ENCODE results near the gene KASH5. TPM values are rescaled to one million over a fixed set of nuclear protein-coding genes. Genes with fewer than 3 reads are reported as not detected.
A peak's percentile ranks its signal among the peaks of the same experiment; 100 is the strongest.

KASH5 gene
- total and polyA plus RNA-seq, 2 of the 8 experiments (the other 6 are each of a cell fraction or from before 2014, with no cell fraction given), result 0.05 to 0.19 TPM

DNA sequence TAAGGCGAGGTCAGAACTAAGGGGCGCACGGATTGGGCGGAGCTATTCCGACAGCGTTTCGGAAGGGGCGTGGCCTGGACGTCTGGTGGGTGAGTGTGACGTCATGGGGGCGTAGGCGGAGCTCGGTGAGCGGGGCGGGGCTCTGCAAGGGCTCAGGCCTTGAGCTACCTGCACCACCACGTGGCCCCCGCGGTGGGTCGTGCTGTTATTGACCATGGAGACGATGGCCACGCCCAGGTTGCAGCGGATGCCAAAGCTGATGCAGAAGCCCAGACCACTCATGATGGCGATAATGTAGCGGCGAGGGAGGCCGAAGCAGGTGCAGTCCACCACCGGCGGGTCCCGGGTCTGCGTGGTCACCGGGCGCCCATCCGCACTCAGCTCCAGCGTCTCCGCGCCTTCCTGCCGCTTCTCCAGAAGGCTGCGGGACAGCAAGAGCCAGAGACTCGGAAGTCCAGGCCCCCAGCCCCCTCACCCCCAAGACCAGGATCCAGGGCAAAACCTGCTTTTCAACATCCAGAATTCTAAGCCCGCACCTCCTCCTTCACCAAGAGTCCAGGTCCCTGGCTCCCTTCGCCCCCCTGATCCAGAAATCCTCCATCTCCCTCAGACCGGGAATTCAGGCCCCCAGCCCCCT lies 48.5 kb downstream of the KASH5 start:
- H3K4me1 ChIP-seq (replicated peaks in 1 of 4; ENCODE audit: control insufficient read depth in 3 of 4, insufficient read depth in 4 of 4, low read length in 3 of 4), result peaks cover 0 to 16% (median 12%) of the 10 kb centered on the region in 4 experiments; a peak in 5 of 7 replicates
- H3K79me1 ChIP-seq (ENCODE audit: low read depth, low read length), result no peaks in the 10 kb centered on the region
- H3K4ac ChIP-seq (replicated peaks; ENCODE audit: insufficient read length, low read depth, low read length), result no peak overlapping the region
- 0 out of 2 replicates have a peak overlapping the region, but pooled peaks have one; percentile 6 for H2BK12ac ChIP-seq (ENCODE audit: low read depth, low read length)
- H3K79me2 ChIP-seq (ENCODE audit: control insufficient read depth in 1 of 2, insufficient read depth in 2 of 2, low read length in 2 of 2), result no peaks in the 10 kb centered on the region
- peak overlapping the region; percentile 52 to 80 for H3K4me2 ChIP-seq (ENCODE audit: insufficient read depth in 1 of 2, low read depth in 2 of 2, low read length in 2 of 2)
- H2AFZ ChIP-seq (ENCODE audit: low read length), result peak overlapping the region; percentile 84; the same call in 1 of the 2 replicates
- no peak overlapping the region for H2AK5ac ChIP-seq (ENCODE audit: low read depth, low read length)
- ChIA-PET CTCF (ENCODE audit: partially characterized antibody) (interaction anchor here (0.8 to 4.7 kb wide), 16 partner anchors 9 to 103 kb away, joined by 3 to 38 read pairs (median 4); partner anchors contain the start of genes DKKL1, GFY and PTH2), POLR2A (ENCODE audit: partially characterized antibody) (interaction anchor here (0.6 to 2.3 kb wide), 13 partner anchors 9 to 493 kb away, joined by 3 to 17 read pairs (median 4); partner anchors contain the start of genes ALDH16A1 and GFY)
- no peak overlapping the region for H2BK120ac ChIP-seq (replicated peaks; ENCODE audit: low read depth, low read length)
- H2BK20ac ChIP-seq (ENCODE audit: low read length), result no peak overlapping the region
- no peak overlapping the region for H2BK5ac ChIP-seq (ENCODE audit: low read depth, low read length)
- H3K4me3 ChIP-seq (ENCODE audit: extremely low read depth in 1 of 4, insufficient read depth in 2 of 4, low read depth in 3 of 4, low read length in 4 of 4), result peak overlapping the region; percentile 26 to 55 (median 35); a peak in 7 of 8 replicates
- peaks cover 0 to 2% of the 10 kb centered on the region in 2 experiments; a peak in 1 of 4 replicates for H3K9me3 ChIP-seq (ENCODE audit: insufficient read depth in 2 of 2, low read depth in 1 of 2, low read length in 1 of 2)
- no peak overlapping the region for H4K8ac ChIP-seq (ENCODE audit: extremely low read depth, insufficient read depth, low read length)
- 14% methylated on average over 39 of the region's 42 CpGs; no CpG with 5 or more reads in 1 of the 2 experiments for WGBS, 2 experiments (ENCODE audit: extremely low coverage in 1 of 2, insufficient coverage in 1 of 2, insufficient read length in 1 of 2, insufficient replicate concordance in 2 of 2, low coverage in 1 of 2, low lambda C conversion rate in 2 of 2, missing lambda C conversion rate in 1 of 2)
- H4K5ac ChIP-seq (ENCODE audit: insufficient read length, low read depth, low read length), result no peak overlapping the region
- H4K20me1 ChIP-seq (replicated peaks in 1 of 2; ENCODE audit: control insufficient read depth in 1 of 2, insufficient read depth in 2 of 2, low read length in 2 of 2), result no peaks in the 10 kb centered on the region
- H3K27me3 ChIP-seq (replicated peaks in 1 of 4; ENCODE audit: control insufficient read depth in 3 of 4, extremely low read depth in 1 of 4, insufficient read depth in 3 of 4, low read length in 3 of 4), result peaks cover 30 to 72% (median 62%) of the 10 kb centered on the region in 4 experiments
- no peak overlapping the region for H4K91ac ChIP-seq (replicated peaks; ENCODE audit: insufficient read length, low read length)
- no peaks in the 10 kb centered on the region for H3K36me3 ChIP-seq (ENCODE audit: control insufficient read depth in 2 of 4, insufficient read depth in 4 of 4, low read length in 3 of 4)
- H3K23me2 ChIP-seq (ENCODE audit: low read depth, low read length), result peaks cover 15% of the 10 kb centered on the region; the same call in 1 of the 2 replicates
- H3K27ac ChIP-seq (ENCODE audit: low read depth, low read length), result no peak overlapping the region
- H3K56ac ChIP-seq (replicated peaks; ENCODE audit: insufficient read length, low read depth, low read length), result no peak overlapping the region
- peak; percentile 89 to 100 for DNase-seq (ENCODE audit: low read depth in 1 of 2, low spot score in 2 of 2)
- H3K9ac ChIP-seq (replicated peaks in 1 of 4; ENCODE audit: extremely low read depth in 1 of 4, low read depth in 3 of 4, low read length in 3 of 4), result no peak overlapping the region
- H3K14ac ChIP-seq (ENCODE audit: insufficient read length), result no peak overlapping the region
- H2BK15ac ChIP-seq (ENCODE audit: low read length), result peak overlapping the region; percentile 90; the same call in 1 of the 2 replicates
- peak; percentile 75 for FAIRE-seq
- no peak overlapping the region for H3K23ac ChIP-seq (ENCODE audit: insufficient read length)
- no peak overlapping the region for H3K18ac ChIP-seq (ENCODE audit: extremely low read depth, low read length)
- TF ChIP-seq JUND (IDR thresholded peaks at IDR 0.05; ENCODE audit: low read length) (peak; percentile 81; the same call in 1 of the 2 replicates), JUN (IDR thresholded peaks at IDR 0.05; ENCODE audit: low read depth, low read length) (no peak), KDM4A (IDR thresholded peaks at IDR 0.05; ENCODE audit: low read depth, low read length, severe bottlenecking) (peak; percentile 47), SP4 (IDR thresholded peaks at IDR 0.05; ENCODE audit: low read length) (0 out of 2 replicates have a peak, but pooled peaks have one; percentile 41), TCF12 (IDR thresholded peaks at IDR 0.05; ENCODE audit: low read depth, low read length) (no peak), CREB1 (IDR thresholded peaks at IDR 0.05) (peak; percentile 95), SIN3A (conservative IDR thresholded peaks at IDR 0.05 in 1 of 2, IDR thresholded peaks at IDR 0.05 in 1 of 2; ENCODE audit: low read depth in 1 of 2, low read length in 2 of 2) (peak in 1 of 2 experiments; percentile 68; a peak in 1 of 4 replicates), ASH2L (IDR thresholded peaks at IDR 0.05; ENCODE audit: low read length) (peak; percentile 46), CHD2 (IDR thresholded peaks at IDR 0.05; ENCODE audit: low read length) (no peak)
- TF ChIP-seq, protein P1, sequence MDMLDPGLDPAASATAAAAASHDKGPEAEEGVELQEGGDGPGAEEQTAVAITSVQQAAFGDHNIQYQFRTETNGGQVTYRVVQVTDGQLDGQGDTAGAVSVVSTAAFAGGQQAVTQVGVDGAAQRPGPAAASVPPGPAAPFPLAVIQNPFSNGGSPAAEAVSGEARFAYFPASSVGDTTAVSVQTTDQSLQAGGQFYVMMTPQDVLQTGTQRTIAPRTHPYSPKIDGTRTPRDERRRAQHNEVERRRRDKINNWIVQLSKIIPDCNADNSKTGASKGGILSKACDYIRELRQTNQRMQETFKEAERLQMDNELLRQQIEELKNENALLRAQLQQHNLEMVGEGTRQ (IDR thresholded peaks at IDR 0.05; ENCODE audit: low read length), result peak; percentile 76
- TF ChIP-seq, protein P2, sequence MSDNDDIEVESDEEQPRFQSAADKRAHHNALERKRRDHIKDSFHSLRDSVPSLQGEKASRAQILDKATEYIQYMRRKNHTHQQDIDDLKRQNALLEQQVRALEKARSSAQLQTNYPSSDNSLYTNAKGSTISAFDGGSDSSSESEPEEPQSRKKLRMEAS (IDR thresholded peaks at IDR 0.05), result peak; percentile 96
